HG03135 (cell line): ENCODE results near the gene OTOGL.
"Not testable (repeated sequence)": the region's sequence is repeated elsewhere in the genome, so short reads cannot be mapped to it uniquely, and the experiment has no call there.

Source experiments
- ATAC-seq: cut with Tn5 transposase; IDR thresholded peaks from one replicate; pipeline ENCODE4 v1.9.1; 2021; ENCODE audit warnings: mild to moderate bottlenecking, moderate library complexity; ENCODE audit not compliant: unreplicated experiment

OTOGL gene

DNA sequence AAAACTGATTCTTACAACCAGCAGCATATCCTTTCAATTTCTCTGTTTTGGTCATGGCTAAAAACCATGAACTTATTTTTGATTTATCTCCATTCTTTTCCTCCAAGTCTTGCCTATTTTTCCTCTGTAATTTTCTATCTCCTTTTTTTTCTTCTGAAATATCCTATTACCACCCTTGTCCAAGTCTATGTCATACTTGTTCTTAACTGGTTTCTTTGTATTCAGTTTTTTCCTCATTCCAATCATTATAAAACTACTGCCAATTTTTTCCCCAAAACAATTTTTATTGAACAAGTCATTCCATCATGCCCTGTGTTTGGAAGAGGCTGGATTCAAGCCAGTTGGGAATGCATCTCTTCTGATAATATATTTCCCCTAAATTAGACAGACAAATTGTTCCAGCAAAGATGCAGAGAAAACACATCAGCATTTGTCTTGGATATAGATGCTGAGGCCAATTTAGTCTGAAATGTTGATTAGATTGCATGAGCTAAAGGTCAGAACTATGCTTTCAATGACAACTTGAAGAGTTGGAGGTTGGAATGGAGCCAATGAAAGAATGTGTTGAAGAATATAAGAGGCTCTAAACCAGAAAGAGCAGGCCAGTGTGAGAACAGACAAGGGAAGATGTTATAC lies 30.7 kb downstream of the OTOGL start:
- ATAC-seq = no peak

DNA sequence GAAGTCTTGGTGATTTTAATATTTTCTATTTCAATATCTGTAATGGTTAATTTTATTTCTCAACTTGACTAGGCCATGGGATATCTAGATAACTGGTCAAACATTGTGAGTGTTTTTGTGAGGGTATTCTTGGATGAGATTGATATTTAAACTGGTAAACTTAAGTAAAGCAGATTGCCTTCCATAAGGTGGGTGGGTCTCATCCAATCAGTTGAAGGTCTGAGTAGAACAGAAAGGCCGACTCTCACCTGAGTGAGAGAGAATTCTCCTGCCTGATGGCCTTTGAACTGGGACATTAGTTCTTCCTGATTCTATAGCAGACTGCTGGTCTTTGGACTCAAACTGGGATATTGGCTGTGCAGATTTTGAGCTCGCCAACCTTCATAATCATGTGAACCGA lies 36.3 kb downstream of the OTOGL start:
- ATAC-seq = no peak

DNA sequence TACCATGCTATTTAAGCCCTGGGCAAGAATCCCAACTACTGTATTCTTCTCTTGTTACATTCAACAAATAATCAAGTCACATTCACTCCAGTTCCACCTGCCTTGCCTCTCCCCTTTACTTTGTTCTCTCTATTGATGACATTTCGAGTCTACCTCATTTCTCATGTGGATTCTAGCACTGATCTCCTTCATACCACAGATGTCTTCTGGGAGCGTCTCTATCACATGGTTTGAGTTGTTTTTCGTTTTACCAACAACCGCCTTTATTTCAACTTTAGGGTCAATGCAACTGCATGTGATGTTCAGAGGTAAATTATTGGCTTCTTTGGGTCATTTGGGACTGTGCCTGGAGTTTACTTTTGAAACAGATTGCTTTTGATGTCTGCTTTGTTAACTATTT lies 40.7 kb downstream of the OTOGL start:
- no peak for ATAC-seq

DNA sequence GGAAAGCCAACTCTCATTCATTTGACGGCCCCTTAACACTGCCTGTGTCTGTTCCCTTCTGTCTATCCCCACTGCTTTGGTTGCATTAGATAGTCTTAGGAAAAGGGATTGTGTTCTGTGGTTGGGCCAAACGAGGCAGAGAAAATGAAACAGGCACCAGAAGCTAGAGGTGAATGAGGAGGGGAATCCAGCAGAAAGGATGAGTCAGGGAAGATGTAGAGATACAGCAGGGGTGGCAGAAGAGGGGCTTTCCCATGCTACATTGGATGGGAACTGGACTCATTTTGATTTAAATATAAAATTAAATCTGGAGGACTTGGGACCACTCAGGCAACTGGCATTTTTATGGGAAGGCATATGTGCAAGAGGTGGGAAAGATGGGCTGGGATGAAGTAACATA lies 43.3 kb downstream of the OTOGL start:
- ATAC-seq = no peak

DNA sequence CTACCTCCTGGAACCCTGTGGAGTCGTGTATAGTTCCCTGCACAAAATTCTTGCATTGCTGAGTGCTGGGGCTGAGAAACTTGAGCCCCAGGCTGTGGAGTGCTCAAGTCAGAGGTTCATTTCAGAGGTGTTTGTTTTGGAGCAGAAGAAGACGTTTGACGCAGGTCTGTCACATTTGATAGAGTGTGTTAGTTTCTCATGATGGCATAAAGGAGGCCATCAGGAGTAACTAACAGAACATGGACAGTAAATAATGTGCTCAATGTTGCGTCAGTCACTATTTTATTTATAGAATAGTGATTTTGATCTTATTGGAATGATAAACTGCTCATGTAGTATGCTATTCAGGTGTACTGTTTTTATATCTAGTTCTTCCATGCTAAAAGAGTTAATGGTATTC lies 44.2 kb downstream of the OTOGL start:
- ATAC-seq = no peak

DNA sequence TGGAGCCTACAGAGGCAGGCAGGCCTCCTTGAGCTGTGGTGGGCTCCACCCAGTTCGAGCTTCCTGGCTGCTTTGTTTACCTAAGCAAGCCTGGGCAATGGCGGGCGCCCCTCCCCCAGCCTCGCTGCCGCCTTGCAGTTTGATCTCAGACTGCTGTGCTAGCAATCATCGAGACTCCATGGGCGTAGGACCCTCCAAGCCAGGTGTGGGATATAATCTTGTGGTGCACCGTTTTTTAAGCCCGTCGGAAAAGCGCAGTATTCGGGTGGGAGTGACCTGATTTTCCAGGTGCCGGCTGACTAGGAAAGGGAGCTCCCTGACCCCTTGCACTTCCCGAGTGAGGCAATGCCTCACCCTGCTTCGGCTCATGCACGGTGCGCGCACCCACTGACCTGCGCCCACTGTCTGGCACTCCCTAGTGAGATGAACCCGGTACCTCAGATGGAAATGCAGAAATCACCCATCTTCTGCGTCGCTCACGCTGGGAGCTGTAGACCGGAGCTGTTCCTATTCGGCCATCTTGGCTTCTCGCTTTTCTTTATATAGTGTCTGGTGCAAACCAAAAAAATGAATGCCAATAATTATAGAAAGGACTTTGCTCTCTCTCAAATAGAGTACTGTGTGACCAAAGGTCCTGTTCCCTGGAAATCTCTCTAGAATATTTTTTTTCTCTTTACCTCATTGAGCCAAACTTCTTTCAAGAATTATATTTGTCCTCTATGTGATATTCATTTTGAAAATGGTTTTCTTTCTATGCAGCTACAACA lies 50.4 kb downstream of the OTOGL start:
- ATAC-seq = not testable (repeated sequence)

DNA sequence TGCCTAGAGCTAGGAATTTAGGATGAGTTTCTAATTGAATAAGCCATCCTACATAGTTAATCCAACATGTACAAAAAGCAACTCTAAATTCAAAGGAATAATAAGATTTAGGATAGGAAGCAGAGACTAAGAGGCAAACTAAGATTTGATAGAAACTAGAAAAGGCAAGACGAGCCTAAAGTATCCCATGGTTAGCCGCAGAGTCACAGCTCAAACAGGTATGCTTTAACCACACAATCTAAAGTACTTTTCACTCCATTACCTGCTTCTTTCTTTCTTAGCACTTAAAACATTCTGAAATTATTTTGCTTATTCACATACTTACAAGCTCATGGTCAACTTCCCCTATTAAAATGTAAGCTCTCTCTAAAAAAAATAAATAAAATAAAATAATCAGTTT lies 51.8 kb downstream of the OTOGL start:
- ATAC-seq = no peak

DNA sequence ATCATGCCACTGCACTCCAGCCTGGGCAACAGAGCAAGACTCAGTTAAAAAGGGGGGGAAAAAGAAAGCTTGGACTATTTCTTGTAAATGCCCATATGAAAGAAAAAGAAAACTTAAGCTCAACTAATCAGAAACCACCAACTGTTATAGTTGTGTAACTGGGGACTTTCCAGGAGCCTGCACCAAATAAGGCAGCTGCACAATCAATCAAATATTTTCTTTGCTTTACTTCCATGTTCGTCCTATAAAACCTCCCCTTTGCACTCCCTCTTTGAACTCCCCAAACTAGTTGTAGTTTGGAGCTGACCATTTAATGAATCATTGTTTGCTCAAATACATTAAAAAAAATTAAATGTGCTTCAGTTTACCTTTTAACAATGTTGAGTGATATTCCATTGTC lies 54.9 kb downstream of the OTOGL start:
- no peak for ATAC-seq

DNA sequence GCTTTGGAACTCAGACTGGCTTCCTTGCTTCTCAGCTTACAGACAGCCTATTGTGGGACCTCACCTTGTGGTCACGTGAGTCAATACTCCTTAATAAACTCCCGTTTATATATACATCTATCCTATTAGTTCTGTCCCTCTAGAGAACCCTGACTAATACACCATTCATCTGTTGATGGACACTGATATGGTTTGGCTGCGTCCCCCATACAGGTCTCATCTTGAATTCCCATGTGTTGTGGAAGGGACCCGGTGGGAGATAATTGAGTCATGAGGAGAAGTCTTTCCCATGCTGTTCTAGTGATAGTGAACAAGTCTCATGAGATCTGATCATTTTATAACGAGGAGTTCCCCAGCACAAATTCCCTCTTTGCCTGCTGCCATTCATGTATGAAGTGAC lies 57.0 kb downstream of the OTOGL start:
- no peak for ATAC-seq

DNA sequence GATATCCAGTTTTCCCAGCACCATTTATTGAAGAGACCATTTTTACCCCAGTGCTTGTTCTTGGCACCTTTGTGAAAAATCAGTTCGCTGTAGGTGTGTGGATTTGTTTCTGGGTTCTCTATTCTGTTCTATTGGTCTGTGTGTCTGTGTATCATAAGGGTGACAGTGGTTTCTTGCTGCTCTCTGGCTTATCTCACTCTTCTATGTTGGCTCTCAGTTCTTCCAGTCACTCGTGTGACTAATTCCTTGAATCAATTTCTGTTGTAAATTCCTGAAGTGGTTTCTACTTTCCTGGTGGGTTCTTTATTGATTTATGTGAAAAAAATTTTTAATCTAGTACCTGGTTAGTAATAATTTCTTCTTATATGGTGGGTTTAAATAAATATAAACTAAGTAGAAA lies 58.3 kb downstream of the OTOGL start:
- no peak for ATAC-seq

DNA sequence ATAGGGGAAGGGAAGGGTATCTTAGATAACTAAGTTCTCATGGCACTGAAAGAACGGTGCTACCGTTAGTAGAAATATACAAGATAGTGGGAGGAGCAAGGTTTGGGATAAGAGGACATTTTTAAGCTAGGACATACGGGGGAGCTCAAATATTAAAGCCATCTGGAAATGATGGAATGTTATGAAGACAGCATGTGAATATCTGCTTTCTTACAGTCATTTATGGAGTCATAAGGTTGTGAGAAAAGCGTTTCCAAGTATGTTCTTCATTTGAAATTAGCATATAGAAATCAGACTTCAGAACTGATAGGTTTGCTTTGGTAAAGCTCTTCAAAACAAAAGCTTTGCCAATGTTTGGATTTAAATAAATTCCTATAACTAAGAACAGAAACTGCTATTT lies 62.3 kb downstream of the OTOGL start:
- ATAC-seq = no peak

DNA sequence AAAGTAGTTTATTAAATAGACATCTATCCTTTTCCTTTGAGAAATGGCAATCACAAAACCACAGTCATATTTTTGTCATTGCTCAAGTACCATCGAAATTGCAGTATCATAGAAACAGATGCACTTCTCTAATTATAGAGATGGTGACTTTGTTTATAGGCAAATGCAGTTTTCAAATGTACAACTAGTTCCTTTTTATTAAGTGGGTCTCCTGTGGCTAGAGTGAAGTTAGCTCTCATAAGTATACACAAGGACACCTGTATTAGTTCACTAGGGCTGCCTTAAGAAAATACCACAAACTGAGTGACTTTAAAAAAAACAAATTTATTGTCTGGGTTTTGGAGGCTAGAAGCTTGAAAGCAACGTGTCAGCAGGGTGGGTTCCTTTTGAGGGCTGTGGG lies 62.8 kb downstream of the OTOGL start:
- ATAC-seq = no peak

DNA sequence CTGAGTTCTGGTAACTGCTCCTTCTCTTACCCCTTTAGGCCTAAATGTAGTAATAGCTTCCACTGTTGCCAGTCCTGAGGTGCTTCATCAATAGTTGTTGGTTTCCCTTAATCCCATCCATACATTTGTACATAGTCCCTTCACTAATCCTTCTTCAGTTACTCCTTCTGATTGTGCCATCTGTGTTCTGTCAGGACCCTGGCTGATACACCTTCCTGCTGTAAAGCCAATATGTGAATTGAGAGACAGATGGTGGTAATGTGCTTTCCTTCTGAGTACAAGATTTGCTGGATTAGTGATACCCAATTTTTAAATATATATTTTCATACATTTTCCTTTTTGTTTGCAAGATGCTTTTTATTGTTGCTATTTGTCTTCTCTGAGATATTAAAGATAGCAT lies 66.4 kb downstream of the OTOGL start:
- no peak for ATAC-seq

DNA sequence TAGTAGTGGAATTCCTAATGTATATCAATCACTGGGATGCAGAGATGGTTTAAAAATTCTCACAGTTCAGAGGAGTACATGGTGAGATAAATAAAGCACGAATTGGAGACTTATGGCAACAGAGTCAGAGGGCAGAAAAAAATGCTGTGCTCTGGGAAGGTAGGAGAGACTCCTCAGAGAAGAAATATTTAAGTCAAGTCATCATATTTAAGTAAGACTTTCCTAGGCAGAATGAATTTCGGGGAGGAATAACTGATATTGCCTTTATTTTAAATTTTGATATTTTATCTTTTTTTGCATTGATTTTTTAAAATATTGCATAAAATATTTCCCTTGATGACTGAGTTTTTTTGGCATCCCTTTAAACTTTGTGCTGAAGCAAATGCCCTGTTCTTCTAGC lies 67.4 kb downstream of the OTOGL start:
- ATAC-seq = no peak

DNA sequence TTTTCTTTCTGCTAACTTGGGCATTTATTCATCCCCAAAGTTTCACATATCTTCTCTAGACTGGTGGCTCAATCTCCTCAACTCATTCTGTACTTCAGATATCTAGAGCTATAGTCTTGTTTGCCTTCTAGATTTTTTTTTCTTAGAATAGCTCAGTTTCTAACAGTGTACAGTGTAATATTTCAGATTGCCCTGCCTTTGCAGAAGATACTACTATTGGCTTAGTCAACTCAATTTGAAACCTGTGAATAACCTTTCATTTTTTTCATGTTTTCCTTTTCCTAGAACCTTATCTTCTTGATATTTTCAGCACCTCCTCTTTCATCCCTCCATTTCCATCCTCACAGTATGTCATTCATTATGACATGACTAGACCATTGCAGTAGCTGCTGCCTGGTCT lies 69.6 kb downstream of the OTOGL start:
- no peak for ATAC-seq

DNA sequence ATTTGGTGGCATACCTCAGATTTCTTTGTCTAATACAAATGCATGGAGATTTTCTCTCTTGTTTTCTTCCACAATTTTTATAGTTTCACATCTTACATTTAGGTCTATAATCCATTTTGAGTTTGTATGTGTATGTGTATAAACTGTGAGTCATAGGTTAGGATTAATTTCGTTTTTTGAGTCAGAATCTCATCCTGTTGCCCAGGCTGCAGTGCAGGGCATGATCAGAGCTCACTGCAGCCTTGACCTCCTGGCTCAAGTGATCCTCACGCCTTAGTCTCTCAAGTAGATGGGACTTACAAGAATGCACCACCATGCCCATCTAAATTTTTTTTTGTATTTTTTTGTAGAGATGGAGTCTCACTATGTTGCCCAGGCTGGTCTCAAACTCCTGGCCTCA lies 71.6 kb downstream of the OTOGL start:
- ATAC-seq = no peak

DNA sequence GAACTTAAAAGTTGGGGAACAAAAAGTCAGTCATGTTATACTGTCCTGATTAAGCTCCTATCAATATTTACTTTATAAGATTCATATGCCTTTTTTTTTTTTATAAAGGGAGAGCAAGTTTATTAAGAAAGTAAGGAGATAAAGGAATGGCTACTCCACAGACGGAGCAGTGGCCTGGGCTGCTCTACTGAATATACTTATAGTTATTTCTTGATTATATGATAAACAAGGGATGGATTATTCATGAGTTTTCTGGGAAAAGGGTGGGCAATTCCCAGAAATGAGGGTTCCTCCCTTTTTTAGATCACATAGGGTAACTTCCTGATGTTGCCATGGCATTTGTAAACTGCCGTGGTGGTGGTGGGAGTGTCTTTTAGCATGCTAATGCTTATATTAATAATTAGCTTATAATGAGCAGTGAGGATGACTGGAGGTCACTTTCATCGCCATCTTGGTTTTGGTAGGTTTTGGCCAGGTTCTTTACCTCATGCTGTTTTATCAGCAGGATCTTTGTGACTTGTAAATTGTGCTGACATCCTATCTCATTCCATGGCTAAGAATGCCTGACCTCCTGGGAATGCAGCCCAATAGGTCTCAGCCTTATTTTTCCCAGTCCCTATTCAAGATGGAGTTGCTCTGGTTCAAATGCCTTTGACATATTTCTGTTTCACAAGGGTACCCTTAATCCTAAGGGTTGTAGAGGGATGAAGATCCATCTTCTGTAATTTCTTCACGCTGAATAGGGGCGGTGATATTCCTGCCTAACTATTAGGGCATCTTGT lies 73.9 kb downstream of the OTOGL start:
- no peak for ATAC-seq

DNA sequence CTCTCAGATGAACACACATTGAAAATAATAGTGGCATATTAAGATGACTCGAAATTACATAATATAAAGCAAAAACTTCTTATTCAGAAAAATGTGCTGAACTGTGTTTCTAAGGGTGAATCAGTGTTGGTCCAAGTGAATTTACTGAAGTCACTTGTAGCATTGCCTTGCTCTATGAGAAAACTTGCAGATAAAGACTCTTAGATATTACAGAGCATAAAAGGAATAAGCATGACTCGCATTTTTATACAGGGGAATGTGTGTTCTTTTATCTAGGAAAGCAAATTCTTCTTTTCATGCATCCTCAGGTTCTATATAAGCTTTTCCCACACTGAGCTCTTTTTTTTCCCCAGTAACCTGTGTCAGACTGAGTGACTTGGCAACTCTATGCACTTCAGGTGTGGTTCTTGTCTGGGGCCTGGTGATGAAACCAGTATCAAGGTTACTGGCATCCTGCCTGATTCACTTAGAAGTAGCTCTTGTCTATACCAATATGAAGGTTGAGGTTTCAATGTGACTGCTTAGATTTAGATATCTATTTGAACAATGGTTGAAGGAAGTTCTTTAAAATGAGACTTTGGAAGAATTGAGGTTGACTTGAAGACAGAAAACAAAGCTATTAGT lies 76.1 kb downstream of the OTOGL start:
- ATAC-seq = no peak

DNA sequence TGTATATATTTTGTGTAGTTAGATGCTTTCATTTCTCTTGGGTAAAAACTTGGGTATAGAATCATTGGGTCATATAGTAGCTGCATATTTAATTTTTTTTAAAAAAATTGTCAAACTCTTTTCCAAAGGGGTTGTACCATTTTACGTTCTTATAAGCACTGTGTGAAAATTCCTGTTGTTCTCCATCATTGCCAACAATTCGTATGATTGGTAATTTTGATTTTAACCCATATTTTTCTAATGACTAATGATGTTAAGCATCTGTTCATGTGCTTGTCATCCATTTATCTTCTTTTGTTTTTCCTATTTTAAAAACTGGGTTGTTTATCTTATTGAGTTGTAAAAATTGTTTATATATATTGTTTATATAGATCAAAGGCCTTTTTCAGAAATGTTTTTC lies 77.4 kb downstream of the OTOGL start:
- ATAC-seq = no peak

DNA sequence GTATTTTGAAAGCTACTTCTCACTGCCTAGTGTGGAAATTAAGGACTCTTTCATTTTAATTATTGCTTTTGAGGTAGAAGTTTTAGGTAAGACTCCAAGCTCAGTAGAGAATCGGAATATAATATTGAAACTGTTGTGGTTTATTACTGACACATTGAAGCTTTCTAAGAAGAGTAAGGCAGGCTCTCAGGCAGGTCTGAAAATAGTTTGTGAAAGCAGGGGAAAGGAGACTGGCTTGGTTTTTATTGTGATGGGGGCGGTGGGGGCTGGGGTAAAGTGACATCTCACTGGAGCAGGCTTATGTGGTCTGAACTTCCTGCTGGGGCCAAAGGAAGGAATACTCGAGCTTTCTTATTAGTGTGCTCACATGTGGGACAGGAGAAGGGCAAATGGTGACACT lies 79.5 kb downstream of the OTOGL start:
- ATAC-seq = peak; percentile 67

DNA sequence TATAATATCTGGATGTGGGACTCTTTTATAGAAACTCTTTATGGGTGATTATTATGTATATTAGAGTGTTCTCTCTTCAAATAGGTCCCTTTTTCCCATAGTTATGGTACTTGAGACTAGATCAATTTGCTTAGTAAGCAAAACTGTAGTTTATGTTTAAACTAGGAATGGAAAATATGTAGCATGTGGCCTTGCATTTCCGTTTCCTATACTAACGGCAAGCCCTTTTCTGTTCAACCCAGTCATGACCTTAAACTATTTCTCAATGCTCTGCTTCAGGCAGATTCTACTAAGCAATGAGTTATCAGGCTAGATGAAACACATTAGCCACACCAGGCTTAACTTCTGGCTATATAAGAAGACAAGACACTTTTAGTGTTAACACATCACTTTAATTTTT lies 84.6 kb downstream of the OTOGL start:
- no peak for ATAC-seq

DNA sequence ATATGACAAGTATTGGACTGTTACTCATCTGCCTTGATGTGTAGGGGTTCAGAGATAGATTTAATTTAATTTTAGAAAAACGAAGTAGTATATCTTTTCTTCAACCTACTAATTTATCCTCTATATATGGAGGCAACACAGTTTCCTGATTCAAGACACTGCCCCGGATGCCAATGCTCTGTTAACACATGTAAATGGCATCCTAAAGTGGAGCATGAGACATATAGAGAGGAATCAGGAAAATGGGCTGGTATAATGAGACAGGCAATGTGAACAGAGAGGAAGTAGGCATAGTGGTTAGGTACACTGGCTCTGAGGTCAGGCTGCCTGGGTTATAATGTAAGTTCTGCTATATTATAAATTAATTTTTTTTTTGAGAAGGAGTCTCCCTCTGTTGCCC lies 85.6 kb downstream of the OTOGL start:
- no peak for ATAC-seq
